HCT116 (cell line): ENCODE results near the gene CPD. TPM values are rescaled to one million over a fixed set of nuclear protein-coding genes. Genes with fewer than 3 reads are reported as not detected.

Source experiments
- ATAC-seq: fragments of 200-7000 bp; cut with Tn5 transposase; 2 replicates; pipeline ENCODE4 v1.9.1; 2020; ENCODE audit warnings: mild to moderate bottlenecking, moderate library complexity
- BruUV-seq: library from RNA; stranded (reverse); fragments of 400-500 nt; replicated peaks from 2 replicates; lab custom pipeline; 2021; lab: Mats Ljungman, UMichigan
- CTCF ChIA-PET: fragments of 300-600 bp; sonication (Branson Sonifier 250); formaldehyde crosslinking; loops from one replicate; lab custom pipeline; 2021; ENCODE audit warnings: antibody characterized with exemption; lab: Charles Lee
- POLR2A ChIA-PET: fragments of 300-600, 350-600 bp; sonication (Branson Sonifier 250); formaldehyde crosslinking; loops from one replicate; lab custom pipeline; 2021; ENCODE audit warnings: antibody characterized with exemption; lab: Charles Lee
- RAD21 ChIA-PET, 2 experiments: fragments of 300-600 bp; sonication (Branson Sonifier 250); formaldehyde crosslinking; loops; one replicate each; lab custom pipeline; 2023; ENCODE audit warnings: low total read pairs in 2 of 2; ENCODE audit not compliant: uncharacterized antibody in 2 of 2, unreplicated experiment in 2 of 2, low non-redundant PET in 1 of 2; lab: Charles Lee
- DNase-seq: peaks from one replicate; pipeline ENCODE4 v3.0.0-alpha.2; 2010; ENCODE audit warnings: low read depth, low spot score
- H2AFZ ChIP-seq: fragments of 200-600 bp; shearing (Covaris generic), sonication (generic); 2 replicates; pipeline ENCODE4 v1.6.1; 2017; ENCODE audit warnings: low read depth, mixed run types, mixed read lengths, antibody characterized with exemption, low read length; ENCODE audit not compliant: poor library complexity, severe bottlenecking
- H3K27ac ChIP-seq: 2 replicates; pipeline ENCODE4 v1.5.1; 2012; ENCODE audit warnings: low read depth, low read length
- H3K27me3 ChIP-seq: fragments of 200-600 bp; sonication (generic); 2 replicates; pipeline ENCODE4 v1.6.1; 2016; ENCODE audit warnings: mixed run types, low read length, mixed read lengths; ENCODE audit not compliant: insufficient read depth
- H3K36me3 ChIP-seq, 2 experiments: fragments of 200-500 bp in 1 of 2; fragments of 200-600 bp in 1 of 2; sonication (Bioruptor generic) in 1 of 2; sonication (generic) in 1 of 2; 2 replicates each; pipeline versions ENCODE4 v1.5.1 to v1.6.1; 2014 to 2016; ENCODE audit warnings: low read length in 2 of 2, inconsistent platforms in 1 of 2, mixed read lengths in 1 of 2, mixed run types in 1 of 2; ENCODE audit not compliant: insufficient read depth in 2 of 2, control insufficient read depth in 1 of 2
- H3K4me1 ChIP-seq, 2 experiments: fragments of 200-600 bp in 1 of 2; sonication (generic) in 1 of 2; 2 replicates each; pipeline versions ENCODE4 v1.5.1 to v1.6.1; 2012 to 2017; ENCODE audit warnings: low read length in 2 of 2, inconsistent platforms in 1 of 2, mild to moderate bottlenecking in 1 of 2, mixed read lengths in 1 of 2, mixed run types in 1 of 2, moderate library complexity in 1 of 2; ENCODE audit not compliant: insufficient read depth in 2 of 2, control insufficient read depth in 1 of 2
- H3K4me2 ChIP-seq: fragments of 200-600 bp; sonication (generic); 2 replicates; pipeline ENCODE4 v1.6.1; 2017; ENCODE audit warnings: mixed run types, low read length, mixed read lengths
- H3K4me3 ChIP-seq, 2 experiments: fragments of 200-600 bp in 1 of 2; sonication (generic) in 1 of 2; replicated peaks in 1 of 2; 2 replicates each; pipeline ENCODE4 v1.5.1; 2011 to 2016; ENCODE audit warnings: low read length in 2 of 2, control low read depth in 1 of 2, low read depth in 1 of 2, mild to moderate bottlenecking in 1 of 2, mixed read lengths in 1 of 2, mixed run types in 1 of 2
- H3K79me2 ChIP-seq: fragments of 200-600 bp; sonication (generic); 2 replicates; pipeline ENCODE4 v1.6.1; 2017; ENCODE audit warnings: mild to moderate bottlenecking, mixed run types, low read length, moderate library complexity, mixed read lengths; ENCODE audit not compliant: insufficient read depth
- H3K9ac ChIP-seq: fragments of 200-600 bp; sonication (generic); 2 replicates; pipeline ENCODE4 v1.6.1; 2016; ENCODE audit warnings: low read length, mixed read lengths
- H3K9me2 ChIP-seq: fragments of 200-600 bp; sonication (generic), shearing (Covaris generic); 2 replicates; pipeline ENCODE4 v1.6.1; 2017; ENCODE audit warnings: mixed run types, mild to moderate bottlenecking, moderate library complexity; ENCODE audit not compliant: insufficient read depth
- H3K9me3 ChIP-seq, 2 experiments: fragments of 200-500 bp in 1 of 2; fragments of 200-600 bp in 1 of 2; sonication (Bioruptor generic) in 1 of 2; sonication (generic) in 1 of 2; 2 replicates each; pipeline ENCODE4 v1.6.1; 2014 to 2017; ENCODE audit warnings: low read length in 2 of 2, mixed read lengths in 2 of 2, inconsistent platforms in 1 of 2, low read depth in 1 of 2, mild to moderate bottlenecking in 1 of 2, mixed run types in 1 of 2, moderate library complexity in 1 of 2; ENCODE audit not compliant: control insufficient read depth in 1 of 2, insufficient read depth in 1 of 2
- H4K20me1 ChIP-seq: fragments of 200-600 bp; sonication (generic), shearing (Covaris generic); 2 replicates; pipeline ENCODE4 v1.6.1; 2017; ENCODE audit warnings: mixed run types, mild to moderate bottlenecking, moderate library complexity; ENCODE audit not compliant: insufficient read depth
- CEBPB ChIP-seq: IDR thresholded peaks from 2 replicates; pipeline ENCODE4 v1.6.1; 2012; ENCODE audit warnings: low read depth
- EGR1 ChIP-seq: IDR thresholded peaks from 2 replicates; pipeline ENCODE4 v1.6.1; 2012; ENCODE audit warnings: low read depth
- EZH2 ChIP-seq: fragments of 200-600 bp; sonication (generic); IDR thresholded peaks from 2 replicates; pipeline ENCODE4 v1.6.1; 2017; ENCODE audit warnings: antibody characterized with exemption, mixed run types
- JUND ChIP-seq: IDR thresholded peaks from 2 replicates; pipeline ENCODE4 v1.6.1; 2012
- RAD21 ChIP-seq: IDR thresholded peaks from 2 replicates; pipeline ENCODE4 v1.6.1; 2012; ENCODE audit warnings: low read depth, mild to moderate bottlenecking
- SP1 ChIP-seq: IDR thresholded peaks from 2 replicates; pipeline ENCODE4 v1.6.1; 2012; ENCODE audit warnings: low read depth
- YY1 ChIP-seq: IDR thresholded peaks from 2 replicates; pipeline ENCODE4 v1.6.1; 2011; ENCODE audit warnings: low read length, low read depth, moderate library complexity, mild to moderate bottlenecking; ENCODE audit not compliant: insufficient replicate concordance; ENCODE audit errors: extremely low read depth
- ZBTB33 ChIP-seq: IDR thresholded peaks from 2 replicates; pipeline ENCODE4 v1.6.1; 2011; ENCODE audit warnings: mild to moderate bottlenecking, low read length, moderate library complexity; ENCODE audit not compliant: insufficient replicate concordance; ENCODE audit errors: extremely low read depth
- ZNF274 ChIP-seq: fragments of 200-500 bp; sonication (Bioruptor generic); IDR thresholded peaks from 2 replicates; pipeline ENCODE4 v1.6.1; 2014; ENCODE audit warnings: mild to moderate bottlenecking, low read depth, low read length, inconsistent platforms
- intact Hi-C: fragments of 100-400 bp; cut with micrococcal nuclease; formaldehyde crosslinking; loops from 2 replicates; pipeline ENCODE4 v1.10.0; 2022
- total RNA-seq: library from RNA; stranded (reverse); gene quantifications from one replicate; pipeline ENCODE4 v1.2.1, GENCODE V29; 2021; ENCODE audit not compliant: unreplicated experiment

Gene CPD
- total RNA-seq, 1 experiment from 2014 or later, result 47.2 TPM

- no peak for TF ChIP-seq JUND
- TF ChIP-seq RAD21, result no peak
- TF ChIP-seq ZNF274, result no peak
- no peak for TF ChIP-seq ZBTB33
- TF ChIP-seq YY1, result no peak
- TF ChIP-seq EZH2, result no peak
- TF ChIP-seq CEBPB, result no peak
- no peak for TF ChIP-seq EGR1
Measured at GRCh38 chr17:30366536-30366935, 12.2 kb upstream of the CPD start (continued).

- DNase-seq, result no peak
- POLR2A ChIA-PET, result no interaction called here
- peaks cover 3% of the 10 kb centered on the region; the same call in 1 of the 2 replicates for H3K9me2 ChIP-seq
- H4K20me1 ChIP-seq, result no peaks in the 10 kb centered on the region
- intact Hi-C loops, result no loop called here
- no peak for ATAC-seq
- no peaks in the 10 kb centered on the region for H3K9me3 ChIP-seq
- H3K4me3 ChIP-seq, result no peak overlapping the region
- CTCF ChIA-PET, result no interaction called here
- TF ChIP-seq SP1 (no peak), RAD21 (no peak)
- TF ChIP-seq, all 23 proteins: peak for 0
- Histone ChIP-seq H3K4me2 (no peak overlapping the region), H2AFZ (no peak overlapping the region), H3K4me1 (peaks cover 0 to 25% of the 10 kb centered on the region in 2 experiments; a peak in 2 of 4 replicates), H3K9ac (no peak overlapping the region), H3K27me3 (no peaks in the 10 kb centered on the region), H3K36me3 (no peaks in the 10 kb centered on the region), H3K27ac (no peak overlapping the region), H3K79me2 (no peaks in the 10 kb centered on the region)
- RAD21 ChIA-PET, result no interaction called here
- no TSS peak for BruUV-seq
Measured at GRCh38 chr17:30368912-30369720, 9.6 kb upstream of the CPD start.
